Measurements from ENCODE around the gene GPC1.

Gene GPC1

GRCh38 chr2:240412975-240413812 is 22.3 kb upstream of the GPC1 start:
- DNase-seq (ENCODE audit: low read depth in 2 of 2): no peak

- DNase-seq (ENCODE audit: low read depth in 2 of 2): no peak
These were observed 21.5 kb upstream of the GPC1 start for GRCh38 chr2:240413813-240414429.

GRCh38 chr2:240416821-240417220 is 18.6 kb upstream of the GPC1 start:
- DNase-seq (ENCODE audit: low read depth in 2 of 2): no peak

- no peak for DNase-seq (ENCODE audit: low read depth in 2 of 2)
These were observed 17.2 kb upstream of the GPC1 start for GRCh38 chr2:240418311-240418710.

- DNase-seq (ENCODE audit: low read depth in 2 of 2): no peak
These were observed 16.2 kb upstream of the GPC1 start for GRCh38 chr2:240419271-240419670.

- no peak for DNase-seq (ENCODE audit: low read depth in 2 of 2)
These were observed 15.7 kb upstream of the GPC1 start for GRCh38 chr2:240419723-240420122.

- no peak for DNase-seq (ENCODE audit: low read depth in 2 of 2)
These were observed 15.0 kb upstream of the GPC1 start for GRCh38 chr2:240420206-240421104.

- DNase-seq (ENCODE audit: low read depth in 2 of 2): no peak
These were observed 14.1 kb upstream of the GPC1 start for GRCh38 chr2:240421381-240421780.

- DNase-seq (ENCODE audit: low read depth in 2 of 2): no peak
These were observed 12.7 kb upstream of the GPC1 start for GRCh38 chr2:240422658-240423329.

- no peak for DNase-seq (ENCODE audit: low read depth in 2 of 2)
These were observed 11.7 kb upstream of the GPC1 start for GRCh38 chr2:240423788-240424191.

GRCh38 chr2:240424341-240425235 is 10.9 kb upstream of the GPC1 start:
- DNase-seq (ENCODE audit: low read depth in 2 of 2): no peak

- no peak for DNase-seq (ENCODE audit: low read depth in 2 of 2)
These were observed 10.2 kb upstream of the GPC1 start for GRCh38 chr2:240425236-240425615.

GRCh38 chr2:240425697-240426096 is 9.8 kb upstream of the GPC1 start:
- no peak for DNase-seq (ENCODE audit: low read depth in 2 of 2)

- no peak for DNase-seq (ENCODE audit: low read depth in 2 of 2)
These were observed 8.4 kb upstream of the GPC1 start for GRCh38 chr2:240426845-240427721.

GRCh38 chr2:240427729-240428128 is 7.7 kb upstream of the GPC1 start:
- no peak for DNase-seq (ENCODE audit: low read depth in 2 of 2)

GRCh38 chr2:240428245-240428644 is 7.2 kb upstream of the GPC1 start:
- DNase-seq (ENCODE audit: low read depth in 2 of 2): no peak

- no peak for DNase-seq (ENCODE audit: low read depth in 2 of 2)
These were observed 6.1 kb upstream of the GPC1 start for GRCh38 chr2:240429341-240429871.

GRCh38 chr2:240429872-240430491 is 5.5 kb upstream of the GPC1 start:
- no peak for DNase-seq (ENCODE audit: low read depth in 2 of 2)

- no peak for DNase-seq (ENCODE audit: low read depth in 2 of 2)
These were observed 4.9 kb upstream of the GPC1 start for GRCh38 chr2:240430595-240430994.

Measured in stimulated activated CD4-positive, alpha-beta T cell treated with anti-CD3 and anti-CD28 coated beads, Interleukin-1b, Interleukin-23, amount 100 ng/mL, for 1 hour (primary cell).